ENCODE measurements around the gene ACACB.

The ACACB gene

GRCh38 chr12:109212460-109213115, 96.2 kb downstream of the ACACB start:
- DNase-seq (ENCODE audit: low read depth in 2 of 2) = no peak

DNA sequence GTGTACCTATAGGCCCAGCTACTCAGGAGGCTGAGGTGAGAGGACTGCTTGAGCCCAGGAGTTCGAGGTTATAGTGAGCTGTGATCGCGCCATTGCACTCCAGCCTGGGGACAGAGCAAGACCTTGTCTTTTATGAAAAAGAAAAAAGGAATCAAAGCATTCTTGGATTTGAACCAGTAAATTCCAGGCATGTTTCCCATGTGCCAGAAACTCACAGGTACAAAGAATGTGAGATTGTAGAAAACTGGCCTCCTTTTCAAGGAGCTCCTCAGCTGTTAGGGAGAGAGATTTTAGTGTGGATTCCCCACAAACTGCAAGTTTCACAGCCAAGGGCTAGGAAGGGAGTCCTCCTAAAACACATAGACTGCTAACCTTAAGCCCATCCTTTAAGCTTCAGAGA, 97.7 kb downstream of the ACACB start:
- DNase-seq (ENCODE audit: low read depth in 2 of 2) = no peak

DNA sequence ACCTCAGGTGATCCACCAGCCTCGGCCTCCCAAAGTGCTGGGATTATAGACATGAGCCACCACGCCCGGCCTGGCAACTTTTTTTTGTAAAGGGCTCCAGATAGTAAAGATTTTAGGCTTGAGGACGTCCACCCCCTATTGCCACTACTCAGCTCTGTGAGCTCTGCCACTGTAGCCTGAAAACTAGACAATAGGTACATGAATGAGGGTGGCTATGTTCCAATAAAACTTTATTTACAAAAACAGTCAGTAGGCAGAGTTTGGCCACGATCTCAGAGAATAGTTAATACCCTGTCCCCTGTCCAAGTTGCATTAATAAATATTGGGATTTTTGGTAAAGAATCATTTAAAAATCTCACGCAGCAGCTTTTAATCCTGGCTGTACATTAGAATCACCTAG, 102.6 kb downstream of the ACACB start:
- DNase-seq (ENCODE audit: low read depth in 2 of 2) = no peak

DNA sequence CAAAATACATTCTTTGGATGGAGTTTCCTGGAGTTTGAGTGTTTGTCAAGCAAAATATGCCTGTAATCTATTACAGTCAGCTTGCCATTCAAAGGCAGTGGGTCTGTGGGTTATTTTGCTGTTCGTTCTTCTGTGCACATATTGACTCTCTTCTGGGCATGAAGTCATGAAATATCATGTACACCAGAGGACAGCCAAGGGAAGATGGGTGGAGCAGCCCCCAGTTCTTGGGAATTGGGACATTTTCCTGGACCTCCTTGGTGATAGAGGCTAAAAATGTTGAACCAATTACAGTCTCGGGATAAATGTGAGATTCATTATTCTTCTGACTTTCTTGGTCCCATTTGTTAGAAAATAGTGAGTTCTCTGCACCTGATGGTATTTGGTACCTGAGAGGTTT, 103.6 kb downstream of the ACACB start:
- DNase-seq (ENCODE audit: low read depth in 2 of 2) = no peak

DNA sequence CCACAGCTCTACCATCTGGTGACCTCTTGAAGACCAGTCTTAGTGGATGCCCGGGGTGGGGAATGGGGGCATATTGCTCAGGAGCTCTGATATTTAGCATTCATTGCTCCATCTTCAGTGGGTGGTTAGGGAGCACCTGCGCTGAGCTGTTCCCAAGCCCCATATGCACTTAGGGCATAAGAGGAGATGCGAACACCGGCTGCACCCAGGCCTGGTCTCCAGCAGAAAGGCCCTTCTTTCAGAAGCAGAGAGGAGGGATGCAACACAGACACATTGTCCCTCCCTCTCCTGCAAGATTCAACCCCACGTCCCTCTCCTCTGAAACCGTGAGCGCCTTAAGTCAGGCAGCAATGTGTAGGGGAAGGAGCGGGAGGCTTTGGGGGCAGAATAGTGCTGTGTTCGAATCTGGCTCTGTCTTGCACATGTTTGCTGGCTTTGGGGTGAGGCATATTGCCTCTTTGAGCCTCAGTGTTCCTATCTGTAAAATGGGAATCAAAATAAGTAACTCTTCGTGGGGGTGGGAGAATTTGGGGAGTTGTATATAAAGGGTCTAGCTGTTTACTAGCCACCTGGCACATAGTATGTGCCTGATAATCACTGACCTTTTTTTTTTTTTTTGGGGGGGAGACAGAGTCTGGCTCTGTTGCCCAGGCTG, 105.0 kb downstream of the ACACB start:
- DNase-seq (ENCODE audit: low read depth in 2 of 2) = no peak

DNA sequence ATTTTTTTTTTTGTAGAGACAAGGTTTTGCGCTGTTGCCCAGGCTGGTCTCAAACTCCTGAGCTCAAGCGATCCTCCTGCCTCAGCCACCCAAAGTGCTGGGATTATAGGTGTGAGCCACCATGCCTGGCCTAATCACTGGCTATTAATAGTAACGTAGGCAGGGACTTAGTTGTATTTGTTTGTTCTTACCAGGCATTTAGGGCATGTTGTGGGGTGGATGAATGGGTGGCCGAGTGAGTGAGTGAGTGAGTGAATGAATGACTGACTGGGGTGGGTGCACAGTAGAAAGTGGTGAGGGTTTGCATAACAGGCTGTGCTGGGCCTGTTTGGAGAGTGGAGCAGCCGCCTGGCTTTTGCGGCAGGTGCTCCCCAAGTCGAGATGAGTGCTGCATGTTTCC, 105.7 kb downstream of the ACACB start:
- DNase-seq (ENCODE audit: low read depth in 2 of 2) = no peak

DNA sequence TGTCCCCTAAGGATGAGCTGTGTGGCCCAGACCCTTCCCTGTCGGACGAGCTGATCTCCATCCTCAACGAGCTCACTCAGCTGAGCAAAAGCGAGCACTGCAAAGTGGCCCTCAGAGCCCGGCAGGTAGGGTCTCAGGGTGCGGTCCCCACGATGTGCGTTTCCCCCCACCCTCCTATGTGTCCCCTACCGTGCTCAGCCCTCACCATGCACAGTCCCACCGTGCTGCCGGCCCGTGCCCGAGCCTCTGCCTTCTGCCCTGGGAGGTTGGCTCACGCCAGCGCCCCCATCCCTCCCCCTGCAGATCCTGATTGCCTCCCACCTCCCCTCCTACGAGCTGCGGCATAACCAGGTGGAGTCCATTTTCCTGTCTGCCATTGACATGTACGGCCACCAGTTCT, 106.1 kb downstream of the ACACB start:
- no peak for DNase-seq (ENCODE audit: low read depth in 2 of 2)

DNA sequence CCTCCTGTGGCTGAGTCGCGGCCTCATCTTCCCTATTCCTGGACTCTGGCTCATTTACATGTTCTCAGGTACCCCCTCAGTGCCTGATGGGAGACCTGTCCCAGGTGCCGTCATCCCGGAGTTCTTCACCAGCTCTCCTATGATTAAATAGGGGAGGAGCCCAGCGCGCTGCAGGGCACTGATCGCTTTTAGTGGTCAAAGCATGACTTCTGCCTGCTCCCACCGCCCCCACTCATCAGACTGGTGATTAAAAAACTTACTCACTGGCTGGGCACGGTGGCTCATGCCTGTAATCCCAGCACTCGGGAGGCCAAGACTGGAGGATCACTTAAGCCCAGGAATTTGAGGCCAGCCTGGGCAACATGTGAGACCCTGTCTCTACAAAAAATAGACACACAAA, 106.8 kb downstream of the ACACB start:
- DNase-seq (ENCODE audit: low read depth in 2 of 2) = no peak

DNA sequence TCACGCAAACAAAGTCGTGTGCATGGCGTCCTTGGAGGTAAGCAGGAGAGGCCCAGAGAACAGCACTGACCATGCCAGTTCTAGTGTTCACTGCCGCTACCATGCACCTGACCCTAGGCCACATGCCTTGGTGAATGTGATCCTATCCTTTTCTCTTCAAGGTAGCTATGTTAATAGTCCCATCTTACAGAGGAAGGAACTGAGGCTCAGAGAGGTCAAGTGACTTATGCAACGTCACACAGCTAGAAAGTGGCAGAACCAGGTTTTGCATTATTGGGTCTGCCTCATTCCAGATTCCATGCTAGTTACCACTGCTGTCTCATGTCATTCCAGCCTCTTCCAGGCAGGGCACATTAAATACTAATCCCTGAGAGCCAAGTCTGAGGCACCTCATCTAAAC, 107.5 kb downstream of the ACACB start:
- DNase-seq (ENCODE audit: low read depth in 2 of 2) = no peak

DNA sequence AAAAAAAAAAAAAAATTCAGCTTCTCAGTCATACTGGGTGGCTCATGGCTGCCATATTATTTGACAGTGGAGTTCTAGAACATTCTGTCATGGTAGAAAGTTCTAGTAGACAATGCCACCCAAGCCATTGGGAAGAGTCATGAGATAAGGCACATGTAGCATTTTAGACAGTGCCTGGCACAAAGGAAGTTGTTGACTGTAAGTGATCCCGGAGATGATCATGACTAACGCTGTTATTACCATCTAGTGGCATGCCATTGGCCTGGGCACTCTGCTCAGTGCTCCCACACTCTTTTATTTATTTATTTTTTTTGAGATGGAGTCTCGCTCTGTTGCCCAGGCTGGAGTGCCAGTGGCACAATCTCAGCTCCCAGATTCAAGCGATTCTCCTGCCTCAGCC, 112.3 kb downstream of the ACACB start:
- no peak for DNase-seq (ENCODE audit: low read depth in 2 of 2)

DNA sequence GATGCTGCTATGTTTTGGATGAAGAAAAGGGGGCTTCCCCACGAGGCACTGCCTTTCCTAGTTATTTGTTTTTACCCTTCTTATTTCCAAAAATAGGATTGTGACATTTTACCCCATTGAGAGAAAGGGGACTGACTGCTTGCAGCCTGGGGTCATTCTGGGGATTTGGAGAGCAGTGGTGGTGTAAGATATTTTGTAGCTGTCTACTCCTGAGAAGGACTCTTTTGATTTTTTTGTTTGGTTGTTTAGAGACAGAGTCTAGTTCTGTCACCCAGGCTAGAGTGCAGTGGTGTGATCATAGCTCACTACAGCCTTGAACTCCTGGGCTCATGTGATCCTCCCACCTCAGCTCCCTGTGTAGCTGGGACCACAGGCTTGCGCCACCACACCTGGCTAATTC, 113.8 kb downstream of the ACACB start:
- DNase-seq (ENCODE audit: low read depth in 2 of 2) = no peak

DNA sequence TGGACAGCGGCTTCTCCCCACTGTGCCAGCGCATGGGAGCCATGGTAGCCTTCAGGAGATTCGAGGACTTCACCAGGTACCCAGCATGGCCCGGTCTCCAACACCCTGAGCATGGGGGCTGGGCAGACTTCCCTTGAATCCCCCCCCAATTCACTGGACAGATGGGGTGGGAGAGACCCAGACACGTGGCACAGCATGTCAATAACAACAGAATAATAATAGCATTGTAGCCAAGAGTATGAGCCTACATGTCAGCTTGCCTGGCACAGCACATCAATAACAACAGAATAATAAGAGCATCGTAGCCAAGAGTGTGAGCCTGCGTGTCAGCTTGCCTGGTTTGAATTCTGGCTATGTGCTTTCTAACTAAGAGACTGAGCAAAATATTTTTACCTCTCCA, 116.3 kb downstream of the ACACB start:
- DNase-seq (ENCODE audit: low read depth in 2 of 2) = no peak

DNA sequence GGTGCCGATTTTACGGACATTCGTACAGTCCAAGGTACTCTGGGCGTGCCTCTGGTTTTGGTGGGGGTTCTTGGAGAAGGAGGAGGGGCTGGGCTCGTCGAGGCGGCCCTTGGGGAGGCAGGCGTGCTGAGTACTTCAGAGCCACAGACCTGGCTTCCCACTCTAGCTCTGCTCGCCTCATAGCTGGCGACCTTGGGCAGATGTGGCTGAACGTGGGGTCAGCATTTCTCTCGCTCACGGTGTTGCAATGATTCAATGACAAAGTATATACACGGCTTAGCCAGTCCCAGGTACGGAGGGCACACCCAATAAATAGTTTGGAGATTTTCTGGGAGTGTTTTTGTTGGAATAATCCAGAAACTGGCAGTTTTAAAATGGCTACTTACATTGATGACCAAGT, 117.6 kb downstream of the ACACB start:
- no peak for DNase-seq (ENCODE audit: low read depth in 2 of 2)

DNA sequence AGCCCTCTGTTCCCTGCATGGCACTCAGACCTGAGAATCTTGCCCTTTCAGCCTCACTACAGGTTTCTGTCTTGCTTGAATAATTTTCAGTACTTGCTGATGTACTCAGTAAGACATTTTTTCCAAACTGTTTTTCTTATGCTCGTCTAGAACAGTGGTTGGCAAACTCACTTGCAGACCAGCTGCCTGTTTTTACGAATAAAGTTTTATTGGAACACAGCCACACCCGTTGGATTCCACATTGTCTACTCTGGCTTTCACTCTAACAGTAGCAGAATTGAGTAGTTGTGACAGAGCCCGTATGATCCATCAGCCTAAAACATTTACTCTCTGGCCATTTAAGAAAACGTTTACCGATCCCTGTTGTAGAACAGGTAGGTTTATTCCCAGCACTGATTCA, 119.9 kb downstream of the ACACB start:
- DNase-seq (ENCODE audit: low read depth in 2 of 2) = no peak

GRCh38 chr12:109239179-109239578, 122.8 kb downstream of the ACACB start:
- DNase-seq (ENCODE audit: low read depth in 2 of 2) = no peak

GRCh38 chr12:109239691-109240090, 123.3 kb downstream of the ACACB start:
- DNase-seq (ENCODE audit: low read depth in 2 of 2) = no peak

DNA sequence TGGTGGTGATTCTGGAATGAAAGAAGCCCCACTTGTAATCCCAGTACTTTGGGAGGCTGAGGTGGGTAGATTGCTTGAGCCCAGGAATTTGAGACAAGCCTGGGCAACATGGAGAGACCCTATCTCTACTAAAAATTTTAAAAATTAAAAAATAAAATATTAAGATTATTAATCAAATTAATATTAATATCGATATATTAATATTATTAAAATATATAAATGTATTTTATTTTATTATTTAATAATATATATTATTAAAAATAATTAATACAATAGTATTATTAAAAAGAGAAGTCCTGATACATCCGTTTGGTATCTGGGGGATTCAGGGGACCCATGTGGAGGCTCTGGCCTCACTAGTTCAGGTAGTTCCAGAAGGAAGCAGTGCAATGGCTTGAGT, 124.0 kb downstream of the ACACB start:
- DNase-seq (ENCODE audit: low read depth in 2 of 2) = no peak

DNA sequence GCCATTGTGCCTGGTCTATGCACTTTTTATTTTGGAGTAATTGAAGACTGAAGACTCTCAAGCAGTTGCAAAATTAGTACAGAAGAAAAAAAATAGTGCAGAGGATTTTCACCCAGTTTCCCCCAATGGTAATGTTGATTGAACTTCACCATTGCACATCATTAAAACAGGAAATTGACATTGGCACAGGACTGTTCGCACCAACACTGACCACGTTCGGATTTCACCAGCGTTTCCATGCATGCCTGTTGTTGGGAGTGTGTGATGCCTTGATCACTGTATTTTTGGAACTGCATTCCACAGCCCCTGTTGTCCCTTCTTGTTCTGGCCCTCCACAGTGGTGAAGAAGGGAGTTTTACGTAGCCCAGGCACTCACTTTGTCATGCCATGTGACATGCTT, 125.5 kb downstream of the ACACB start:
- DNase-seq (ENCODE audit: low read depth in 2 of 2) = no peak

- no peak for DNase-seq (ENCODE audit: low read depth in 2 of 2)
Measured at GRCh38 chr12:109244073-109244472, 127.7 kb downstream of the ACACB start.

- no peak for DNase-seq (ENCODE audit: low read depth in 2 of 2)
Measured at GRCh38 chr12:109246221-109246620, 129.8 kb downstream of the ACACB start.

- no peak for DNase-seq (ENCODE audit: low read depth in 2 of 2)
Measured at GRCh38 chr12:109247831-109248654, 131.7 kb downstream of the ACACB start.

DNA sequence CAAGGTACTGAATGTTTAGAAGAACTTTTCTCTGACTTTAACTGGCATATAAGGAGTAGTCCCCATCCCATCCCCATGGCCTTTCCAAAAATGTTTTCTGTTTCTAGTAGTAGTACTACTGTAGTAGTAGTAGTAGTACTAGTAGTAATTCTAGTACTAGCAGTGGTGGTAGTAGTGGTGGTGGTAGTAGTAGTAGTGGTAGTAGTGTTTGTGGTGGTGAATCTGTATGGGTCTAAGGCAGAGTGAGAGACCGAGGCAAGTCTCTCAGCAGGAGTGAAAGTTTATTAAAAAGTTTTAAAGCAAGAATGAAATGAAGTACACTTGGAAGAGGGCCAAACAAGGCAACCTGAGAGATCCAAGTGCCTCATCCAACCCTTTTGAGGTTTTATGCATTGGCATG, 134.1 kb downstream of the ACACB start:
- no peak for DNase-seq (ENCODE audit: low read depth in 2 of 2)

GRCh38 chr12:109252799-109253198, 136.4 kb downstream of the ACACB start:
- DNase-seq (ENCODE audit: low read depth in 2 of 2) = no peak

Data from fibroblast of skin of left quadriceps (primary cell).